Dendritic cell treated with granulocyte-macrophage colony-stimulating factor and Interleukin-4, amounts not matched to agents 40 ng/mL and 50 ng/mL, for 4 days (primary cell): Measurements from ENCODE around the gene IRGQ.
"Not testable (repeated sequence)": the region's sequence is repeated elsewhere in the genome, so short reads cannot be mapped to it uniquely, and the experiment has no call there.

Experiments
- H3K27ac Mint-ChIP-seq: one replicate; pipeline ENCODE4 v1.8.0; 2022; ENCODE audit warnings: mild to moderate bottlenecking, mixed read lengths
- H3K27me3 Mint-ChIP-seq: one replicate; pipeline ENCODE4 v1.8.0; 2022; ENCODE audit warnings: mild to moderate bottlenecking, mixed read lengths
- H3K36me3 Mint-ChIP-seq: one replicate; pipeline ENCODE4 v1.8.0; 2022; ENCODE audit warnings: low read depth, mixed read lengths
- H3K4me1 Mint-ChIP-seq: one replicate; pipeline ENCODE4 v1.8.0; 2022; ENCODE audit warnings: low read depth, mixed read lengths
- H3K4me3 Mint-ChIP-seq: one replicate; pipeline ENCODE4 v1.8.0; 2022; ENCODE audit warnings: mild to moderate bottlenecking, moderate library complexity, mixed read lengths
- H3K9me3 Mint-ChIP-seq: one replicate; pipeline ENCODE4 v1.8.0; 2022; ENCODE audit warnings: mixed read lengths
- intact Hi-C: fragments of 100-400 bp; cut with micrococcal nuclease; formaldehyde crosslinking; loops from one replicate; pipeline ENCODE4 v1.15.0; 2022

IRGQ gene

GRCh38 chr19:43597876-43598275, 1.9 kb upstream of the IRGQ start:
- intact Hi-C loops: loop anchor here (2.0 to 10.0 kb wide), 3 partner anchors 36 to 153 kb away; partner anchors contain the start of gene ETHE1
- peaks cover 77% of the 10 kb centered on the region for H3K36me3 Mint-ChIP-seq
- peaks cover 41% of the 10 kb centered on the region for H3K4me1 Mint-ChIP-seq
- H3K9me3 Mint-ChIP-seq: no peaks in the 10 kb centered on the region
- peak overlapping the region; percentile 90 for H3K4me3 Mint-ChIP-seq
- H3K27me3 Mint-ChIP-seq: no peaks in the 10 kb centered on the region
- peak overlapping the region; percentile 98 for H3K27ac Mint-ChIP-seq

DNA sequence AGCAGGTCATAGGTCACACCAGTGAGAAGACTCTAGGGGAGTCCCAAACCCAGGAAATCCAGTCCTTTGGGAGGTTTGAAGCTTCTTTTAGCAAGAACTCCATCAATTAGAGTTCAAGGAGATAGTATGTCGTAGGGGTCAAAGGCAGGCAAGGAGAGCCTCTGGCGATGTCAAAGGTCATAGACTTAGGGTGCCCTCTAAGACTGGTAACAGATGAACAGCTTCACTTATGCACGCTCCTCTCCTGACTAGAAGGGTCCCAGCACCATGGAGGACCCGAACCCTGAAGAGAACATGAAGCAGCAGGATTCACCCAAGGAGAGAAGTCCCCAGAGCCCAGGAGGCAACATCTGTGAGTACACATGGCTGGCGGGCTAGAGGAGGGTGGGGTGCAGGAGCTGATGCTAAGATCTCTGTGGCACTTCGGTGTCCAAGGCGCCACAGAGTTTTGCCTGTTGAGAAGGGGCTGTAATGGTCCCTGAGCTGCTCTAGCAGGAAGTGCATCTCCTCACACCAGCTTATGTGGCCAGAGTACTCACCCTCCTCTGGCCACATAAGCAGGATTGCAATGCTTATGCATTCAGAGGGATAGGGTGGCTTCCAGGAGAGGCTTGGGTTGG, 1.0 kb upstream of the IRGQ start:
- Mint-ChIP-seq H3K27me3 (no peaks in the 10 kb centered on the region), H3K27ac (peak overlapping the region; percentile 98), H3K4me3 (peak overlapping the region; percentile 90), H3K36me3 (peaks cover 79% of the 10 kb centered on the region), H3K9me3 (no peaks in the 10 kb centered on the region), H3K4me1 (peaks cover 41% of the 10 kb centered on the region)
- intact Hi-C loops: loop anchor here (1.0 to 10.0 kb wide), 5 partner anchors 22 to 152 kb away; partner anchors contain the start of genes ETHE1, PINLYP, XRCC1 and ZNF428

- intact Hi-C loops: loop anchor here (5.0 to 10.0 kb wide), 2 partner anchors 33 to 151 kb away; no protein-coding TSS in a partner anchor
- H3K9me3 Mint-ChIP-seq: no peaks in the 10 kb centered on the region
- no peaks in the 10 kb centered on the region for H3K27me3 Mint-ChIP-seq
- peaks cover 47% of the 10 kb centered on the region for H3K4me1 Mint-ChIP-seq
- peak overlapping the region; percentile 98 for H3K27ac Mint-ChIP-seq
- H3K36me3 Mint-ChIP-seq: peaks cover 81% of the 10 kb centered on the region
- H3K4me3 Mint-ChIP-seq: peak overlapping the region; percentile 90
These were observed 332 bp downstream of the IRGQ start for GRCh38 chr19:43595605-43595998.

- H3K4me3 Mint-ChIP-seq: peak overlapping the region; percentile 90
- H3K27me3 Mint-ChIP-seq: no peaks in the 10 kb centered on the region
- no peaks in the 10 kb centered on the region for H3K9me3 Mint-ChIP-seq
- intact Hi-C loops: loop anchor here (5.0 to 10.0 kb wide), 2 partner anchors 33 to 150 kb away; no protein-coding TSS in a partner anchor
- peaks cover 52% of the 10 kb centered on the region for H3K4me1 Mint-ChIP-seq
- peaks cover 80% of the 10 kb centered on the region for H3K36me3 Mint-ChIP-seq
- H3K27ac Mint-ChIP-seq: peak overlapping the region; percentile 98
These were observed 977 bp downstream of the IRGQ start for GRCh38 chr19:43594710-43595604.

DNA sequence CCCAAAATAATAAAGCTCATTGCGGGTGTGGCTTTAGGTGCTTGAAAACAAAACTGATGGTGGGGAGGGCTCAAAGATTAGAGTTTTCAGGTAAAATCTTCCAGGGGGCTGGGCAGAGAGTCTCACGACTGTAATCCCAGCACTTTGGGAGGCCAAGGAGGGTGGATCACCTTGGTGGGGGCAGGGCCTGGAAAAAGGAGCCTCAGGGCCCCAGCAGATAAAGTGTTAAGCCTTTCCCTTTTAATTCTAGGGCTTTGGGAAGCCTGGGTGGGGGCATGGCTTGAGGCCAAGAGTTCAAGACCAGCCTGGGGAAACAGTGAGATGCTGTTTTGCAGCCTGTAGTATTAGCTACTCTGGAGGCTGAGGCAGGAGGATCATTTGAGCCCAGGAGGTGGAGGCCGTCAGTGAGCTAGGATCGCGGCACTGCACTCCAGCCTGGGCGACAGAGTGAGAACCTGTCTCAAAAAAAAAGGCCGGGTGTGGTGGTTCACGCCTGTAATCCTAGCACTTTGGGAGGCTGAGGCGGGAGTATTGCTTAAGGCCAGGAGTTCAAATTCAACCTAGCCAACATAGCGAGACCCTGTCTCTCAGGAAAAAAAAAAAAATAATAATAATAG, 1.7 kb downstream of the IRGQ start:
- H3K27ac Mint-ChIP-seq: peak overlapping the region; percentile 98
- no peaks in the 10 kb centered on the region for H3K27me3 Mint-ChIP-seq
- H3K36me3 Mint-ChIP-seq: peaks cover 80% of the 10 kb centered on the region
- H3K4me1 Mint-ChIP-seq: peaks cover 52% of the 10 kb centered on the region
- intact Hi-C loops: loop anchor here (10.0 kb wide), 1 partner anchor 149 kb away; no protein-coding TSS in a partner anchor
- H3K9me3 Mint-ChIP-seq: no peaks in the 10 kb centered on the region
- peak overlapping the region; percentile 50 for H3K4me3 Mint-ChIP-seq

DNA sequence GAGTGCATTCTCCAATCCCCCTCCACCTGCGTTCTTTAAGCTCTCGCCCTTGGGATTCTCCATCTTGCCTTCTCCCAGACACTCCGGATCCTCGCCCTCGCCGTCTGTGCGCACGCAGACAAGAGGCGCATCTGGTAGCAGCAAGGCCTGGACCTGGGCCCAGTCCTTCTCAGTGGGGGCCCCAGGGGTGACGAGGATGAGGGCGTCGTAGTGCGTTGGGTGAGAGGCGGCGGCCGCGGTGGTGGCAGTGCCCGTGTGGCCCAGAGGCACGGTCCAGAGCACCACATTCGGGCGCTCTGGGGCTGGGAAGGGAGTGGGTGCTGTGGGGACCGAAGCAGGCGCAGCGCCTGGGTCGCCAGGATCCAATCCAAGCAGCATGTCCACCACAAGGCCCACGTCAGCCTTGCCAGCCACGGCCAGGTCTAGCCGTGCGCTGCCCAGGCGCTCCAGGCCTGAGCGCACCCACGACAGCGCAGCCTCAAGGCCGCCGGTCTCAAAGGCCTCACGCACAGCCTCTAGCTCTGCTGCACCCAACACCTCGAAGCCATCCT, 3.1 kb downstream of the IRGQ start:
- peaks cover 78% of the 10 kb centered on the region for H3K36me3 Mint-ChIP-seq
- intact Hi-C loops: loop anchor here (10.0 kb wide), 1 partner anchor 148 kb away; no protein-coding TSS in a partner anchor
- peaks cover 39% of the 10 kb centered on the region for H3K4me1 Mint-ChIP-seq
- no peak overlapping the region for H3K4me3 Mint-ChIP-seq
- H3K9me3 Mint-ChIP-seq: no peaks in the 10 kb centered on the region
- no peak overlapping the region for H3K27ac Mint-ChIP-seq
- H3K27me3 Mint-ChIP-seq: no peaks in the 10 kb centered on the region

DNA sequence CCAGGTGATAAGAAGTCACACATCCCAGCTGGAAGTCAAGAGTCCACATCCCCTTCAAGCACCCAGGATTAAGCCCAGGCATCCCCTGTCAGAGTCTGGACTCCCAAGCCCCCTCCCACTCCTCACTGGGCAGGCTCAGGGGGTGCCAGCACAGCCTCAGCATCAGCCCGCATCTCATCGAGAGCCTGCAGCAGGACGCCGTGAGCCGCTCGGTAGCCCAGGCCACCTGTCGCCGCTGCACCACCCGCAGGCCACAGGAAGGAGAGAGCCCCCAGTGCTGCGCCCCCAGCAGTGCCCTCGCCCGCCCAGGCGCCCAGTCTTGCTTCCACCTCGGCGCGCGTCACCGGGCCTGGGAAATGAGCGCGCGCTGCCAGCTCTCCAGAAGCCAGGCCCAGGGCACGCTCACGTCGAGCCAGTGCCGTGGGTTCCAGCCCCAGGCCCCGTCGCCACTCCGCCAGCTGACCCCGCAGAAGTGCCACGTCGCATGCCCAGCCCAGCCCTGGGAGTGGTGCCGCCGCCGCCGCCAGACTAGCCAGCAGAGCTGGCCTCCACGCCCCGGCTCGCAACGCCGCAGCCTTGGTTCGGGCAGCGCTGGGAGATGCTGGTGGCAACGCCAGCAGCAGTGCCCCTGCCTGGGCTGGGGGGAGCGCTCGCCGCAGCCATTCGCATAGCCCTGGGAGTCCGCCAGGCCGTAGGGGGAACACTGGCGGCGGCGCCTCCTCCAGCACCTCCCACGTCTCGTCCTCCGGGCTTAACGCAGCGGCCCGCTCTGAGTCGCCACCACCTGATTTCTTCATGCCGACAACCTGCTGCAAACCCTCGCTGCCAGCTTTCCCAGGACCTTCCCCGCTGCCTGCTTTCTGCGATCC, 3.8 kb downstream of the IRGQ start:
- Mint-ChIP-seq H3K9me3 (no peaks in the 10 kb centered on the region), H3K4me3 (no peak overlapping the region), H3K36me3 (peaks cover 78% of the 10 kb centered on the region), H3K27ac (no peak overlapping the region), H3K4me1 (peaks cover 32% of the 10 kb centered on the region), H3K27me3 (no peaks in the 10 kb centered on the region)
- intact Hi-C loops: loop anchor here (10.0 kb wide), 1 partner anchor 147 kb away; no protein-coding TSS in a partner anchor

- Mint-ChIP-seq H3K4me3 (no peak overlapping the region), H3K4me1 (peaks cover 36% of the 10 kb centered on the region), H3K27me3 (no peaks in the 10 kb centered on the region), H3K9me3 (no peaks in the 10 kb centered on the region), H3K36me3 (peaks cover 75% of the 10 kb centered on the region), H3K27ac (no peak overlapping the region)
- intact Hi-C loops: loop anchor here (10.0 kb wide), 1 partner anchor 145 kb away; no protein-coding TSS in a partner anchor
These were observed 6.3 kb downstream of the IRGQ start for GRCh38 chr19:43589678-43590077.

- H3K4me1 Mint-ChIP-seq: peaks cover 41% of the 10 kb centered on the region
- H3K27ac Mint-ChIP-seq: no peak overlapping the region
- H3K27me3 Mint-ChIP-seq: no peaks in the 10 kb centered on the region
- H3K36me3 Mint-ChIP-seq: peaks cover 74% of the 10 kb centered on the region
- H3K4me3 Mint-ChIP-seq: no peak overlapping the region
- intact Hi-C loops: no loop called here
- no peaks in the 10 kb centered on the region for H3K9me3 Mint-ChIP-seq
These were observed 6.7 kb downstream of the IRGQ start for GRCh38 chr19:43589277-43589676.

DNA sequence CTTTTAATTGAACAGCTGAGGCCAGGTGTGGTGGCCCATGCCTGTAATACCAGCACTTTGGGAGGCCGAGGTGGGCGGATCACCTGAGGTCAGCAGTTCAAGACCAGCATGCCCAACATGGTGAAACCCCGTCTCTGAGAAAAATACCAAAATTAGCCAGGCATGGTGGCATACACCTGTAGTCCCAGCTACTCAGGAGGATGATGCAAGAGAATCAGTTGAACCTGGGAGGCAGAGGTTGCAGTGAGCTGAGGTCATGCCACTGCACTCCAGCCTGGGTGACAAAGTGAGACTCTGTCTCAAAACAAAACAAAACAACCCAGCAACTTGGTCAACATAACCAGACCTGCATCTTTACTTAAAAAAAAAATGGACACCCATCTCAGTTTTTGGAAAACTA, 8.9 kb downstream of the IRGQ start:
- H3K27me3 Mint-ChIP-seq, intact Hi-C loops, H3K27ac Mint-ChIP-seq, H3K9me3 Mint-ChIP-seq, H3K4me3 Mint-ChIP-seq: not testable (repeated sequence)
- Mint-ChIP-seq H3K4me1 (peaks cover 32% of the 10 kb centered on the region), H3K36me3 (peaks cover 52% of the 10 kb centered on the region)

- Mint-ChIP-seq H3K36me3 (peaks cover 45% of the 10 kb centered on the region), H3K27ac (no peak overlapping the region), H3K9me3 (no peaks in the 10 kb centered on the region), H3K4me1 (peaks cover 32% of the 10 kb centered on the region), H3K27me3 (no peaks in the 10 kb centered on the region), H3K4me3 (no peak overlapping the region)
- intact Hi-C loops: no loop called here
These were observed 9.6 kb downstream of the IRGQ start for GRCh38 chr19:43586346-43586745.

DNA sequence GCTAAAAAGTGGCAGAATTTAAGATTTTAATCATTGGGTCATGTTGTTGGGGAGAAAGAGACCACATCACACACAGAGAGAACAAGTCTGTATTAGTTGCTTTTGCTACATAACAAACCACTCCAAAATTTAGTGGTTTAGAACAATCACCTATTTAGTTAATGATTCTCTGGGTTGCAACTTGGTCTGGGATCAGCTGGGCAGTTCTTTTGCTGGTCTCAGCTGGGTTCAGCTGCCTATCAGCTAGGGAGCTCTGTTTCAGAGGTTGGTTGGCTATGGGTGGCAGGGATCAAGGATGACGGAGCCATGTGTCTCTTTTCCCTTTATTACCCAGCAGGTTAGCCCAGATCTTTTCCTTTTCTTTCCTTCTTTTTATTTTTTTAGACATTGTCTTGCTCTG, 11.4 kb downstream of the IRGQ start:
- intact Hi-C loops: no loop called here
- Mint-ChIP-seq H3K9me3 (no peaks in the 10 kb centered on the region), H3K4me3 (no peak overlapping the region), H3K27me3 (no peaks in the 10 kb centered on the region), H3K36me3 (peaks cover 28% of the 10 kb centered on the region), H3K4me1 (peaks cover 30% of the 10 kb centered on the region), H3K27ac (peak overlapping the region; percentile 77)

DNA sequence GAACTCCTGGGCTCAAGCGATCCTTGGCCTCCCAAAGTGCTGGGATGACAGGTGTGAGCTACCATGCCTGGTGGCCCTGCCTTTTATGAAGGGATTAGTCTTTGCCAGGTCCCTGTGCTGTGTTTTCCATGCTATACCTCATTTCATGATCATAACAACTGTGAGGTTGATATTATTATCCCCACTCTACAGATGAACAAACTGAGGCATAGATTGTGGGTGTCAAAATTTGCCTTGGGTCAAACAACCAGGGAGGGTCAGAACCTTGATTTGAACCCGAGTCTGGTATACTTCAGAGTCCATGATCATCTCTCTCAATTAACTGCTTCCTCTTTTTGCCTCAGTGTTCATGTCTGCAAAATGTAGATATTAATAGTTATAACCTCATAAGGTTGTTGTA, 13.4 kb downstream of the IRGQ start:
- Mint-ChIP-seq H3K36me3 (peaks cover 17% of the 10 kb centered on the region), H3K9me3 (no peaks in the 10 kb centered on the region), H3K4me3 (no peak overlapping the region), H3K27me3 (no peaks in the 10 kb centered on the region), H3K27ac (no peak overlapping the region), H3K4me1 (peaks cover 39% of the 10 kb centered on the region)
- intact Hi-C loops: no loop called here
